ENCODE results near the gene UFM1.

GRCh38 chr13:38355595-38356119 lies 6.0 kb downstream of the UFM1 start:
- TF ChIP-seq POLR2A (IDR thresholded peaks at IDR 0.05) (no peak), CTCF (IDR thresholded peaks at IDR 0.05) (no peak)
